ENCODE data around the gene PRSS38.

PRSS38 gene

DNA sequence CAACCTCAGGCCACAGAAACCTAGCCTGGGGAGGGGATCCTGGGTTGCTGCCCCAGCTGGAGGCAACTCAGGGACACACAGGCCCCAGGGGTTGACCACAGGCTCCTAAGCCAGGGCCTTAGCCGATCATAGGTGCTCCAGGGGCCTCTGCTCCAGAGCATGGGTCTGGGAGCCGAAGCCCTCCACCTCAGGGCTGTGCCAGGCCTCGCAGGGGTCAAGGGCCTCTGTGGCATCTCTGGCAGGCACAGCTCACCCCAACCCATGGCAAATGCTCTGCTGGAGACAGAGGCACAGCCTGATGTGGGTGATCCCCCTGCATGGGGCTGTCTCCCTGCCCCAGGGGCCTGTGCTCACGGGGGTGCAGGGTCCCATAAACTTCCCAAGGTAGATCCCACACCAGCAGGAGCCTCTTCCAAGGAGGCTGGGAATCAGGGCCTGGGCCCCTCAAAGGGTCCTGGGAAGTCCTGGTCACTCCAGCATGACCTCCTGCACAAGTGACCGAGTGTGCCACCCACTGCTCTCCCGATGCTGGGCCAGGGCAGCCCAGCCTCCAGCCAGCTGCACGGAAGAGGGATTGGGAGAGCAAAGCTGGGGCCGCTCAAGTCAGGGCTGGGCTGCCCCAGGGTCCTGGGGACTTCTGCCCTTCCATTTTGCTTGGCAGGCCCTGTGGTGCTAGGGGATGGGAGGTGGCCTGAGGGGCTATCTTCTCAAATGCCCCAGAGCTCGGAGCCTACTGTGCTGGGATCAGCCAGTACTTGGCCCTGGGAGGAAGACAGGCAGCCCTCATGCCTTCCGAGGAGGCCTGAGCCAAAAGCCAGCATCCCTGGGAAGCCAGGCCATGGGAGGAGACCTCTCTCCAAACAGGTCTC is 22.2 kb upstream of the PRSS38 start:
- DNase-seq (ENCODE audit: low spot score): peak; percentile 1

DNA sequence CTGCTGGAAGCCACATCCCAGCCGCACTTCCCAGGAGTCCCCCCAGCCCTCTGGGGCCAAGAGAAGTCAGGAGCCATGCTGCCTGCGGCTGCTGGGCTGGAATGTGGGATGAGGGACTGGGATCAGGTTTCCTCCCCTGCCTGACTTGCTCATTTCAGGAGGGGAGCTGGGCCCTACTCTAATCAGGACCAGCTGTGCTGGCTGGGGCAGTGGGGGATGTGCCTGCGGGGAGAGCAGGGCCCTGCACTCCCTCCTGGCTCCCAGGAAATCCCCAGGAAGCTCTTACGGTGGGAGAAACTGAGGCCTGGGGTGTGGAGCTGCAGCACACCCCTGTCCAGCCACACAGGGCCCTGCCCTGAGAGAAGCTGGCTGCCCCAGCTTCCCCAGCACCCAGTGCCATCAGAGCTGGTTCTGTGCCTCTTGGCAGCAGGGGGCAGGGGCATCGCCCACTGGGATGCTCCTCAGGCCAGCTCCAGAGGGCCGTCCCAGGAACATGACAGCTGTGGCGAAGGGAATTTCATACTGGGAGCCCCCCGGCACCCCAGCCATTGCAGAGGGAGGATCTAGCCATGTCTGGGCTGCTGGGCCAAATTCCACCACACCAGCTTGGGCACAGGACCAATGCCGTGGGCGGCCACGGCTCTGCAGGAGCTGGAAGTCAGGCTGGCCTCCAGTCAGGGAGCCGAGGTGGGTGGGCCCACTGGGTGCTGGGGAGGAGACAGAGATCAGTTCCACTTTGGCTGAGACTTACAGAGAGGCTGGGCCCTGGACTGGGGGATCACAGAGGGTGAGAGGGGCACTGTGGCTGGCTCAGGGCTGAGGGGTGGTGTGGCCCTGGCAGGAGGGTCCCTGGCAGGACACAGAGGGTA is 21.3 kb upstream of the PRSS38 start:
- peak; percentile 1 for DNase-seq (ENCODE audit: low spot score)

DNA sequence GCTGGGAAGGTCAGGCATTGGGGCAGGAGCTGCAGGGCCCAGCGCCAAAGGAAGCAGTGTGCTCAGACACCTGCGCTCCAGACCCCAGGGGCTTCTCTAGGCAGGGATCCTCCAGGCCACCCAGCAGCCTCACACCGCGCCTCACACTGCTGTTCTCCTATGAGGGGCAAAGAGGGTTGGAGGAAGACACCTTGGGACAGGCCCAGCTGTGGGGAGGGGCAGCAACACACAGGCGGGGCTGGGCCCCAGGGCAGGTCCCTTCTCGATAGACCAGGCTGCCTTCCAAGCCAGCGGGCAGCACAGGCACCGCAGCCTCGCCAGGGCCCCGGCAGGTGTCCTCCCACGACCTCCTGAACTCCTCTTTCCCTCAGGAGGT is 20.7 kb upstream of the PRSS38 start:
- DNase-seq (ENCODE audit: low spot score): no peak

DNA sequence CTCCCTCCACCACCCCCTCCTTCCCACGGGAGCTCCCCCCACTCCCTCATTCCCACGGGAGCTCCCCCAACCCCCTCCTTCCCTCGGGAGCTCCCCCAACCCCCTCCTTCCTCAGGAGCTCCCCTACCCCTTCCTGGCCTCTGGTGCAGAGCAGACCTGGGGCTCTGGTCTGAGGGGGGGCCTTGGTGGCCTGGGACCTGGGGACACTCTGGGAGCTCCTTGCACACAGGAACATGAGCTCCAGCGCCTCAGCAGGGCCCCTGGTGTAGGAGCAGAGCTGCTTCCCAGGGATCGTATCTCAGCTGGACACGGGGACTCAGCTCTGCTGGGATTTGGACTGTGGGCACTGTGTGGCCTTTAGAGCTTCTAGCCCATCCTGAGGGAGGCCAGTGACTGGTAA is 19.7 kb upstream of the PRSS38 start:
- DNase-seq (ENCODE audit: low spot score): no peak

DNA sequence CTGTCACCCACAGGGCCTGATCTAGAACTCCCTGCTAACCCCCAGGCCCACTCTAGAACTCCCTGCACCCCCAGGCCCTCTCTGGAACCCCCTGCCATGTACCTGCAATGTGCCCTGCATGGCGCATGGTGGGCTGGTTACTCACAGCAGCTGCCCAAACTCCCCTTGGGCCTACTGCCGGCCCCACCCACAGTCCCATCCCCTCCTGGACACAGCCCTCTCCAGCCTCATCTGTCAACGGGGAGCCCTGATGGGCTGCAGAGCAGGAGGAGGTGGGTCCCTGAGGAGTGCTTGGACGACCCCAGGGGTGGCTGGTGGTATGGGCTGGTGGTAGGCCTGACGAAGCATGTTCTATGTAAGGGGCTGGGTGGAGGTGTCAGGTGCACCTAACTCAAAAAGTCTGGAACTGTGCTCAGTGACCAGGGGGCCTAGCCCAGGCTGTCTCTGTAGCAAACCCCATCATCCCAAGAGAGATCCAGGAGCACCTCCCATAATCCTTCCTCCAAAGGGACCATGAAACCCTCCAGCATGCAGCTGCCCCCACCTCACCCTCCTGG is 19.0 kb upstream of the PRSS38 start:
- no peak for DNase-seq (ENCODE audit: low spot score)

DNA sequence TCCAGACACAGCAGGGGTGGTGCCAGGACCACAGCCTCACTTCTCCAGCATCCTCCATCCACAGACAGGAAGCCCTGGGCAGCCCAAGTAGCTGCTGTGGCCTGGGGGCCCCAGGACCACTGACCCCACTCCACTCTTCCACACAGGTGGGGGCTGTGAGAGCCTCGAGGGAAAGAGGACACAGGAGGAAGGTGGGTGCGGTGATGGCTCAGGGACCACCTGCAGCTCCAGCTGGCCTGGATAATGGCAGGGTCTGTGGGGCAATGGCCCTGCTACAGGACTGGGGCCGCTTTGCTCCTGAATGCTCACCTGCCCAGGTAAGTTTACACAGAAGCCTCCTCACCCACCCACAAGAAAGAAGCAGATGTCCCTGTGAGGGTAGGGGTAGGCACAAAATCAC is 18.3 kb upstream of the PRSS38 start:
- no peak for DNase-seq (ENCODE audit: low spot score)

DNA sequence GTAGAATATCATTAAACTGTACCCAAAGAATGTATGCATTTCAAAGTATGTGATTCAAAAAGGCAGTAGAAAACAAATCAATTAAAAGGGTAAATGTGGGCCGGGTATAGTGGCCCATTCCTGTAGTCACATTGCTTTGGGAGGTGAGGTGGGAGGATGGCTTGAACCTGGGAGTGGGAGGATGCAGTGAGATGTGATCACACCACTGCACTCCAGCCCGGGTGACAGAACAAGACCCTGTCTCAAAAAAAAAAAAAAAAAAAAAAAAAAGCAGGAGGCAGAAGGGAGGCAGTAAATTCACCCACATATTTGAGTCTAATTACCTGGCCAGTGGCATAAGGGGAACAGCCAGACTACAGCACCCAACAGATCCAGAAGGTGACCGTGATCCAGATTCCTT is 17.9 kb upstream of the PRSS38 start:
- DNase-seq (ENCODE audit: low spot score): no peak

DNA sequence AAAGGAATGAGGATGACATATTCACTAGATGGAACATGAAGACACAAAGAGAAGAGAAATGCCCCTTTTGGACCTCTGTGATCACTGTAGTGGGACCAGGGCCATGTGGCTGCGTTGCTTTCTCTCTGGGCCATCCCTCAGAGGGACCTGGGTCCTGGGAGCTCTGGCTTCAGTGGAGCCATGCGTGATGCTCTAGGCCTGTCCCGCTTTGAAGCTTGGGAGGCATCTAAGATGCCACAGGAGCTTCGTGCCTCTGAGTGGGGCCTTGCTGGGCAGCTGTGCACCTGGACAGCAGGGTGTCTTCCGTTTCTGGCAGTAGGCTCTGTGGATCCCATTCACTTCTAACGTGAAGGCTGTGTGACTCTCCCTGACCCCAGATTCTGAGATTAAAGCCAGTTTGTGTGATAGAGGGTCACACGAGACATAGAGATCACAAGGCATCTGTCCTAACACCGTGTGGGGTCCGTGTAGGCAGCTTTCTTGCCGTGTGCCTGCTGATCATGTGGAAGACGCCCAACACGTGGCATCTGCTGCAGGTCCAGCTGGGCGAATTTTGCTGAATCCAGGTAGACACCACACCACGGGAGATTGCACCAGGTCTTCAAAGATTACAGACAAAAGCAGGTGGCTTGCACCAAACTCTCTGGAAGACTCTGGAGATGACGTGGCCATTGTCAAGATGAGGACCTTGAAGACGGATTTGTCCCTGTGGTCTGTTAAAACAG is 17.2 kb upstream of the PRSS38 start:
- no peak for DNase-seq (ENCODE audit: low spot score)

DNA sequence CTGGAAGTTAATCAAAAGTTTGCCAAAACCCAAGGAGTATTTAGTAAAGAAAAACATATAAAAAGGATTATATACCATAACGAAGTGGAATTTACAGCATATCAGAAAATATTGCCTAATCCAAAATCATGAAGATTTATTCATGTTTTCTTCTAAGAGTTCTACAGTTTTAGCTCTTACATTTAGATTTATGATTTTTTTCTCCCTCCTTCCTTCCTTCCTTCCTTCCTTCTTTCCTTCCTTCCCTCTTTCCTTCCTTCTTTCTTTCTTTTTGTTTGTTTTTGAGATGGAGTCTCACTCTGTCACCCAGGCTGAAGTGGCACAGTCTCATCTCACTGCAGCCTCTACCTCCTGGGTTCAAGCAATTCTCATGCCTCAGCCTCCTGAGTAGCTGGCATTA is 15.7 kb upstream of the PRSS38 start:
- DNase-seq (ENCODE audit: low spot score): no peak

DNA sequence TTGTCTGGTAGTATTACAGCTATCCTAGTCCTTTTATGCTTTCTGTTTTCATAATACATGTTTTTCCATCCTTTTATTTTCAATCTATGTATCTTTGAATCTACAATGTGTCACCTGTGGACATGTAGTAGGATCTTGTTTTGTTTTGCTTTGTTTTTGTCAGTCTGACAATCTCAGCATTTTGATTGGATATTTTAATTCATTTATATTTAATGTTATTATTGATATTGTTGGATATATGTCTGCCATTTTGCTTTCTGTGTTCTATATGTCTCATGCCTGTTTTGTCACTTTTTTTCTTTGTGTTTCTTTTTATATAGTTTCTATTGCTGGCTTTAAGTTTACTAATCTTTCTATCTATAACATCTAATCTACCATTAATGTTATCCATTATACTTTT is 11.5 kb upstream of the PRSS38 start:
- no peak for DNase-seq (ENCODE audit: low spot score)

DNA sequence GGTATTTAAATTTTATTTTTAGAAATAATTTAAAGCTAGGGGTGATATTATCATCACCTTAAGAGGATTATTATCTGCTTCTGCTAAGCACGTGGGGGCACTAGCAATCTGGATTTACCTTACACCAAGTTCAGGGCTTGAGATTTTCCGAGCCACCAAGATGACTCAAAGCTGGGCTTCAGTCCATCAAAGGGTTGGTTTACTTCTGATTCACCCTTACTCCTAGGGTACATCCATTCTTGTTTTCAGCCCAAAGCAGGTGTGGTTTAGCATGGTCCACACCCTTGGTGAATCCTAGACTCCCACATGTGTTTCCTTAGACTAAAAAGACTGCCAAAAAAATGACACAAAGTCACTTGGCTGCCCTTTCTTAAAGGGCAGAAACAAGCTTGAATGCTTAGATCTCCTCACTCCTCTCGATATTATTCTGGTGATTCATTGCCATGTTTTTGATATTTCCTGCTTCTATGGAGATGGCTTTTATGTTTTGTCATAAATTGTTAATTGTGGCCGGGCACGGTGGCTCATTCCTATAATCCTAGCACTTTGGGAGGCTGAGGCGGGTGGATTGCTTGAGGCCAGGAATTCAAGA is 9.8 kb upstream of the PRSS38 start:
- DNase-seq (ENCODE audit: low spot score): no peak

DNA sequence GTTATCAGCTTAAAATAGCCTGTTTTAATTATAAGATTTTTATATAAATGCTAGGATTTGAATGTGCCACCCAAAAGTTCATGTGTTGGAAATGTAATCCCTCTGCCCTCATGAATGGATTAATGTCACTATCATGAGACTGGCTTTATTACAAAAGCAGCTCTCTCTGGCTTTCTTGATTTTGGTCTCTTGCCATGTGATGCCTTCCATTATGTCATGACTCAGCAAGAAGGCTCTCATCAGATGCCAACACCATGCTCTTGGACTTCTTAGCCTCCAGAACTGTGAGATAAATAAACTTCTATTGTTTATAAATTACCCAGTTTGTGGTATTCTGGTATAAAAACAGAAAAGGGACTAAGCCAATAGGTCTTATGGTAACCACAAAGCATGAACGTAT is 6.9 kb upstream of the PRSS38 start:
- DNase-seq (ENCODE audit: low spot score): no peak

DNA sequence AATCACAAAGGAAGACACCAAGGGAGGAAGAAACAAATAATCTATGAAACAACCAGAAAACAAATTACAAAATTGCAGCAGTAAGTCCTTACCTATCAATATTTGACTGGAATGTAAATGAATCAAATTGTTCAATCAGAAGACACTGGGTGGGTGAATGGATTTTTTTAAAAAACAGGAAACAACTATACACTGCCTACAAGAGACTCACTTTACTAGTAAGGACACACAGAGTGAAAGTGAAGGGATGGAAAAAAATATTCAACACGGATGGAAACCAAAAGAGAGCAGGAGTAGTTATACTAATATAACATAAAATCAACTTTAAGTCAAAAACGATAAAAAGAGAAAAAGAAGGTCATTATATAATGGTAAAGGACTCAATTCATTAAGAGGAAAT is 6.4 kb upstream of the PRSS38 start:
- no peak for DNase-seq (ENCODE audit: low spot score)

DNA sequence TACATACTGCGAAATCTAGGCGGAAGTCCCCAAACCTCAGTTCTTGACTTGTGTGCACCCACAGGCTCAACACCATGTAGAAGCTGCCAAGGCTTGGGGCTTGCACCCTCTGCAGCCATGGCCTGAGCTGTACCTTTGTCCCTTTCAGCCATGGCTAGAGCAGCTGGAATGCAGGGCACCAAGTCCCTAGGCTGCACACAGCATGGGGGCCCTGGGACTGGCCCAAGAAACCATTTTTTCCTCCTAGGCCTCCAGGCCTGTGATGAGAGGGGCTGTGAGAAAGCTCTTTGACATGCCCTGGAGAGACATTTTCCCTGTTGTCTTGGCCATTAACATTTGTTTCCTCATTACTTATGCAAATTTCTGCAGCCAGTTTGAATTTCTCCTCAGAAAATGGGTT is 1.5 kb upstream of the PRSS38 start:
- no peak for DNase-seq (ENCODE audit: low spot score)

DNA sequence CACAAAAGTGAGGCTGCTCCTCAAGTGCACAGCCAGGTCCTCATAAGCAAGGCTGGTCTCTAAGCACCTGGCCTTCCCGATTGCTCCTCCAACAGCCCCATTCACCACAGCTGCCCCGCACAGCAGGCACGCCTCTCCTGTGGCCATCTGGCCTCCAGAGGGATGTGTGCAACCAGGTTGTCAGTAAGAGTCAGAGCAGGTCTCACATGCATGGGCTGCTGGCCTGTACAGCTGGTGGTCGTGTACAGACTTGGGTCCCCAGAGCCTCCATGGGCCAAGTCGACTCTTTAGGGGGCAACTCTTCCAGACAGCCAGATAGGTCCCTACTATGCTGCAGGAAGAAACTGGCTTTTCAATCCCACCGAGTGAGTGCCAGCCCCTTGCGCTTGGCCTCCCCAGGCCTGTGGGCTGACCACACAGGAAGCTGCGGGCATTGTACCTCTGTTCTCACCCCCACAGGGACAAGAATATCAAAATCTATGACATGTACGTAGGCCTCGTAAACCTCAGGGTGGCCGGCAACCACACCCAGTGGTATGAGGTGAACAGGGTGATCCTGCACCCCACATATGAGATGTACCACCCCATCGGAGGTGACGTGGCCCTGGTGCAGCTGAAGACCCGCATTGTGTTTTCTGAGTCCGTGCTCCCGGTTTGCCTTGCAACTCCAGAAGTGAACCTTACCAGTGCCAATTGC is 1.4 kb downstream of the PRSS38 start:
- DNase-seq (ENCODE audit: low spot score): no peak

DNA sequence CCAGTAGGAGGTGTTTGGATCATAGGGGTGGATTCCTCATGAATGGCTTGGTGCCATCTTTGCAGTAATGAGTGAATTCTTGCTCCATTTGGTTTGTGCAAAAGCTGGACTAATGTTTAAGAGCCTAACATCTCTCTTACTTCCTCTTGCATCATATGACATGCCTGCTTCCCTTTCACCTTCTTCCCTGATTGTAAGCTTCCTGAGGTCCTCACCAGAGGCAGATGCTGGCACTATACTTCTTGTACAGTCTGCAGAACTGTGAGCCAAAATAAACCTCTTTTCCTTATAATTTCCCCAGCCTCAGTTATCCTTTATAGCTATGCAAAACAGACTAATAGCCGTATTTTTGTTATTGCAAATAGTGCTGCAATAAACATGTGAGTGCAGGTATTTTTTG is 8.1 kb downstream of the PRSS38 start:
- DNase-seq (ENCODE audit: low spot score): no peak

DNA sequence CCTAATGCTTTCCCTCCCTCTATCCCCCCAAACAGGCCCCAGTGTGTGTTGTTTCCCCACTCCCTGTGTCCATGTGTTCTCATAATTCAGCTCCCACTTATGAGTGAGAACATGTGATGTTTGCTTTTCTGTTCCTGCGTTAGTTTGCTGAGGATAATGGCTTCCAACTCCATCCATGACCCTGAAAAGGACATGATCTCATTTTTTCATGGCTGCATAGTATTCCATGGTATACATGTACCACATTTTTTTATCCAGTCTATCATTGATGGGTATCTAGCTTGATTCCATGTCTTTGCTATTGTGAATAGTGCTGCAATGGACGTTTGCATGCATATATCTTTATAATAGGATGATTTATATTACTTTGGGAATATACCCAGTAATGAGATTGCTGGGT is 8.7 kb downstream of the PRSS38 start:
- DNase-seq (ENCODE audit: low spot score): no peak

DNA sequence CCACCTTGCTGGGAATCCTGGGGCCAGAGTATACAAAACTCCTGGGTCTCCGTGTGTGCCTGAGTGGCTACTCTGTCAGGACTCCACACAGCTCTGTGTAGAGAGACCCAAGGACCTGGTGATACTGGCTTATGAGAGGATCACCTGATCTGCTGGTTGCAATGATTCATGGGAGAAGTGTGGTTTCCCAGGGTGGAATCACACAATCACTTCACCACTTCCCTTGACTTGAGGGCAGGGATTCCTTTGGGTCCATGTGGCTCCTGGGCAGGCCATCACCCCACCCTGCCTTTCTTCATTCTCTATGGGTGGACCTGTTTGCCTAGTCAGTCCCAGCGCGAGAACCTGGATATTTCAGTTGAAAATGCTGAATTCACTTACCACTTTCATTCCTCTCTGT is 13.3 kb downstream of the PRSS38 start:
- no peak for DNase-seq (ENCODE audit: low spot score)

DNA sequence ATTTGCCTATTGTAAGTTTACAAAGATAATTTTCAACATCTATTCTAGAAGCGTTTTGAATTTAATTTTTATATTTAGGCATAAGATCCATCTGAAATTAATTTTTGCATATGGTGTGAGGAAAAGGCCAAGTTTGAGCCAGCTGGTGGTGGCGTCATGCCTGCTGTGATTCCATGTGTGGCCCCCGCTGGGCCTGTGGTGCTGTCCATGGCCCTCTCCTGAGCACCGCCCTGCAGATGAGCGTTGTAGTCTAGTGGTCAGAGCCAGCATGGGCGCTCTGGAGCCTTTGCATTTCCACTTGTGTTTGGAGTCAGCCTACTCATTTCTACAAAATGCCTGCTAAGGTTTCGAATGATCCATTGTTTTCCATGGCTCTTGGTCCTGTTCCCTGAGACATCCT is 22.7 kb downstream of the PRSS38 start:
- DNase-seq (ENCODE audit: low spot score): no peak

DNA sequence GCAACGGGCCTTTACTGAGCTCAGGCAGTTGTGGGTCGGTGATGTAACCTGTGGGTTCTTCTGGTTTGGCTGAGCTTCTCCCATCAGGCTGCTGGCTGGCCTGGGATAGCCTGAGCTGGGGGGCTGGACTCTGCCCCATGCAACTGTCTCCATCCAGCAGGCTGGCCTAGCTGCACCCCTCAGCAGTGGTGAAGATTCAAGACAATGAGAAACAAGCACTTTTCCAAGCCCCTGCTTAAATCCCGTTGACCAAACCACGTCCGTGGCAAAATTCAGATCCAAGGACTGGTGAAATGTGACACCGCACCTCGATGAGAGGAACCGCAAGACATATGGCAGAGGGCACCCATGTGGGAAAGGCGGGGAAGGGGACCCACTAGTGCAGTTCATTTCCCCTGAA is 25.6 kb downstream of the PRSS38 start:
- DNase-seq (ENCODE audit: low spot score): no peak
